ENCODE measurements around the gene RSU1. TPM values are rescaled to one million over a fixed set of nuclear protein-coding genes. Genes with fewer than 3 reads are reported as not detected.

Gene RSU1
- total and polyA plus RNA-seq, 10 of the 15 experiments (the other 5 are each of a cell fraction or from before 2014, with no cell fraction given): 49.2 to 139 (median 81.3) TPM

DNA sequence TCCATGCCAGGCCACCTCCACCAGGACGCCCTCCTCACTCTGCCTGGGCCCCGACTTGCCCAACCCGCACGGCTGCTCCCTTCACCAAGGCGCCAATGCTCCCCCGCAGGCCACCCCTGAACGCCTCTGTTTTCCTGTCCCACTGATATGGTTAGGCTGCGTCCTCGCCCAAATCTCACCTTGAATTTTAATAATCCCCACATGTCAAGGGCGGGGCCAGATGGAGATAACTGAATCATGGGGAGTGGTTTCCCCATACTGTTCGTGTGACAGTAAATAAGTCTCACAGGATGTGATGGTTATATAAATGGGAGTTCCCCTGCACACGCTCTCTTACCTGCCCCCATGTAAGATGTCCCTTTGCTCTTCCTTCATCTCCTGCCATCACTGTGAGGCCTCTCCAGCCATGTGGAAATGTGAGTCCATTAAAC lies 29.8 kb downstream of the RSU1 start (continued):
- TF ChIP-seq, protein P1, sequence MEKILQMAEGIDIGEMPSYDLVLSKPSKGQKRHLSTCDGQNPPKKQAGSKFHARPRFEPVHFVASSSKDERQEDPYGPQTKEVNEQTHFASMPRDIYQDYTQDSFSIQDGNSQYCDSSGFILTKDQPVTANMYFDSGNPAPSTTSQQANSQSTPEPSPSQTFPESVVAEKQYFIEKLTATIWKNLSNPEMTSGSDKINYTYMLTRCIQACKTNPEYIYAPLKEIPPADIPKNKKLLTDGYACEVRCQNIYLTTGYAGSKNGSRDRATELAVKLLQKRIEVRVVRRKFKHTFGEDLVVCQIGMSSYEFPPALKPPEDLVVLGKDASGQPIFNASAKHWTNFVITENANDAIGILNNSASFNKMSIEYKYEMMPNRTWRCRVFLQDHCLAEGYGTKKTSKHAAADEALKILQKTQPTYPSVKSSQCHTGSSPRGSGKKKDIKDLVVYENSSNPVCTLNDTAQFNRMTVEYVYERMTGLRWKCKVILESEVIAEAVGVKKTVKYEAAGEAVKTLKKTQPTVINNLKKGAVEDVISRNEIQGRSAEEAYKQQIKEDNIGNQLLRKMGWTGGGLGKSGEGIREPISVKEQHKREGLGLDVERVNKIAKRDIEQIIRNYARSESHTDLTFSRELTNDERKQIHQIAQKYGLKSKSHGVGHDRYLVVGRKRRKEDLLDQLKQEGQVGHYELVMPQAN (conservative IDR thresholded peaks at IDR 0.05): no peak
- TF ChIP-seq PAX5 (IDR thresholded peaks at IDR 0.05; ENCODE audit: borderline replicate concordance, low read depth, low read length) (no peak), HCFC1 (IDR thresholded peaks at IDR 0.05; ENCODE audit: low read length) (no peak), YY1 (IDR thresholded peaks at IDR 0.05; ENCODE audit: low read depth, low read length) (peak; percentile 34; the same call in 1 of the 2 replicates), POLR2AphosphoS2 (IDR thresholded peaks at IDR 0.05; ENCODE audit: low read depth, low read length) (no peak), MTA2 (IDR thresholded peaks at IDR 0.05; ENCODE audit: low read depth) (peak; percentile 15; the same call in 1 of the 2 replicates), ZNF622 (IDR thresholded peaks at IDR 0.05) (no peak), NRF1 (conservative IDR thresholded peaks at IDR 0.05; ENCODE audit: low read depth, low read length) (no peak), LARP7 (IDR thresholded peaks at IDR 0.05) (no peak), ZBED1 (IDR thresholded peaks at IDR 0.05; ENCODE audit: borderline replicate concordance) (no peak), EZH2 (IDR thresholded peaks at IDR 0.05; ENCODE audit: borderline replicate concordance, control insufficient read depth, low read depth, low read length) (no peak), TARDBP (IDR thresholded peaks at IDR 0.05; ENCODE audit: borderline replicate concordance) (no peak), NBN (IDR thresholded peaks at IDR 0.05) (0 out of 2 replicates have a peak, but pooled peaks have one; percentile 24), MYB (IDR thresholded peaks at IDR 0.05; ENCODE audit: borderline replicate concordance, low read depth, low read length) (no peak), EP300 (IDR thresholded peaks at IDR 0.05; ENCODE audit: borderline replicate concordance in 1 of 2, control insufficient read depth in 1 of 2, low read depth in 2 of 2, low read length in 2 of 2) (no peak), TCF7 (IDR thresholded peaks at IDR 0.05; ENCODE audit: borderline replicate concordance) (no peak), ZNF384 (IDR thresholded peaks at IDR 0.05; ENCODE audit: borderline replicate concordance, low read depth, low read length) (no peak), BRCA1 (IDR thresholded peaks at IDR 0.05; ENCODE audit: low read depth, low read length) (no peak), SP1 (IDR thresholded peaks at IDR 0.05; ENCODE audit: low read depth, low read length) (no peak), FOXK2 (IDR thresholded peaks at IDR 0.05) (no peak)
- TF ChIP-seq, protein P2, sequence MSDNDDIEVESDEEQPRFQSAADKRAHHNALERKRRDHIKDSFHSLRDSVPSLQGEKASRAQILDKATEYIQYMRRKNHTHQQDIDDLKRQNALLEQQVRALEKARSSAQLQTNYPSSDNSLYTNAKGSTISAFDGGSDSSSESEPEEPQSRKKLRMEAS (IDR thresholded peaks at IDR 0.05; ENCODE audit: low read depth, low read length): no peak
- TF ChIP-seq, protein P3, sequence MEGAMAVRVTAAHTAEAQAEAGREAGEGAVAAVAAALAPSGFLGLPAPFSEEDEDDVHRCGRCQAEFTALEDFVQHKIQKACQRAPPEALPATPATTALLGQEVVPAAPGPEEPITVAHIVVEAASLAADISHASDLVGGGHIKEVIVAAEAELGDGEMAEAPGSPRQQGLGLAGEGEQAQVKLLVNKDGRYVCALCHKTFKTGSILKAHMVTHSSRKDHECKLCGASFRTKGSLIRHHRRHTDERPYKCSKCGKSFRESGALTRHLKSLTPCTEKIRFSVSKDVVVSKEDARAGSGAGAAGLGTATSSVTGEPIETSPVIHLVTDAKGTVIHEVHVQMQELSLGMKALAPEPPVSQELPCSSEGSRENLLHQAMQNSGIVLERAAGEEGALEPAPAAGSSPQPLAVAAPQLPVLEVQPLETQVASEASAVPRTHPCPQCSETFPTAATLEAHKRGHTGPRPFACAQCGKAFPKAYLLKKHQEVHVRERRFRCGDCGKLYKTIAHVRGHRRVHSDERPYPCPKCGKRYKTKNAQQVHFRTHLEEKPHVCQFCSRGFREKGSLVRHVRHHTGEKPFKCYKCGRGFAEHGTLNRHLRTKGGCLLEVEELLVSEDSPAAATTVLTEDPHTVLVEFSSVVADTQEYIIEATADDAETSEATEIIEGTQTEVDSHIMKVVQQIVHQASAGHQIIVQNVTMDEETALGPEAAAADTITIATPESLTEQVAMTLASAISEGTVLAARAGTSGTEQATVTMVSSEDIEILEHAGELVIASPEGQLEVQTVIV (IDR thresholded peaks at IDR 0.05; ENCODE audit: borderline replicate concordance, partially characterized antibody): no peak
